Spleen (tissue), 7 donors: ENCODE measurements around the gene APOBEC3B.

ENCODE experiments used
- CTCF ChIP-seq, 11 experiments: fragments of 200-600 bp in 7 of 11; fragments of 450-650 bp in 4 of 11; sonication (generic) in 4 of 11; IDR thresholded peaks in 8 of 11; conservative IDR thresholded peaks in 3 of 11; 1 replicate in 7 of 11; 2 replicates in 4 of 11; pipeline versions ENCODE4 v1.4.0 to v1.8.0; 2016 to 2021; ENCODE audit warnings: antibody characterized with exemption in 11 of 11, inconsistent platforms in 4 of 11, mild to moderate bottlenecking in 1 of 11
- POLR2AphosphoS5 ChIP-seq, 3 donors: sonication (generic); formaldehyde crosslinking; IDR thresholded peaks; one replicate each; pipeline ENCODE4 v1.5.1; 2017; ENCODE audit warnings: antibody characterized with exemption in 3 of 3
- donor health status: DM: no; HTN: no; CAD: no; lungs with moderate emphysema.
- donor health status: DM: no; HTN: no; CAD: no.
- donor health status: DM: no; HTN: no; CAD: no.

- TF ChIP-seq CTCF (IDR thresholded peaks at IDR 0.05 in 8 of 11, conservative IDR thresholded peaks at IDR 0.05 in 3 of 11) (no peak), POLR2AphosphoS5 (IDR thresholded peaks at IDR 0.05) (peak in 1 of 3 donors; percentile 20)
Measured at GRCh38 chr22:39028281-39028680, 46.1 kb downstream of the APOBEC3B start.
